ENCODE measurements around the gene COX7C.
"Not testable (repeated sequence)": the region's sequence is repeated elsewhere in the genome, so short reads cannot be mapped to it uniquely, and the experiment has no call there.

COX7C gene, protein sequence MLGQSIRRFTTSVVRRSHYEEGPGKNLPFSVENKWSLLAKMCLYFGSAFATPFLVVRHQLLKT

GRCh38 chr5:86617756-86618576, at the start of gene COX7C:
Gene COX7C, plus strand, starts transcription at chr5:86617941. Its CDS starts 115 bp downstream, at chr5:86618056.
- peak; percentile 98 for FAIRE-seq

GRCh38 chr5:86569522-86570426, 48.0 kb upstream of the COX7C start:
- not testable (repeated sequence) for FAIRE-seq

- FAIRE-seq = no peak
These were observed 47.2 kb upstream of the COX7C start for GRCh38 chr5:86570427-86571083.

GRCh38 chr5:86571109-86571508, 46.6 kb upstream of the COX7C start:
- FAIRE-seq = not testable (repeated sequence)

DNA sequence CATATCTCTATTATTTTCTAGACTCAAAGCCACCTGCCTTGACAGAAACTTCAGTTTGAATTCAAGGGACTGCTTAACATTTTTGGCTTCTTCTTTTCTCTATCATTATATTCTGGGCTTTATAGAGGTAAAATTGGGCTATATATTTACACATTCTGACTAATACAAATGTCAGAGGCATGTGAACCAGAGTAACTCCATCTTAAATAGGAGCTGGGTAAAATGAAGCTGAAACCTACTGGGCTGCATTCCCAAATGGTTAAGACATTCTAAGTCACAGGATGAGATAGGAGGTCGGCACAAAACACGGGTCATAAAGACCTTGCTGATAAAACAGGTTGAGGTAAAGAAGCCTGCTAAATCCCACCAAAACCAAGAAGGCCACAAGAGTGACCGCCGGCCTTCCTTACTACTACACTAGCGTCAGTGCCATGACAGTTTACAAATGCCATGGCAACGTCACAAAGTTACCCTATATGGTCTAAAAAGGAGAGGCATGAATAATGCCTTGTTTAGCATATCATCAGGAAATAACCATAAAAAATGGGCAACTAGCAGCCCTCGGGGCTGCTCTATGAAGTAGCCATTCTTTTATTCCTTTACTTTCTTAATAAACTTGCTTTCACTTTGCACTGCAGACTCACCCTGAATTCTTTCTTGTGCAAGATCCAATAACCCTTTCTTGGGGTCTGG, 44.8 kb upstream of the COX7C start:
- FAIRE-seq = no peak

GRCh38 chr5:86579502-86579901, 38.2 kb upstream of the COX7C start:
- FAIRE-seq = no peak

DNA sequence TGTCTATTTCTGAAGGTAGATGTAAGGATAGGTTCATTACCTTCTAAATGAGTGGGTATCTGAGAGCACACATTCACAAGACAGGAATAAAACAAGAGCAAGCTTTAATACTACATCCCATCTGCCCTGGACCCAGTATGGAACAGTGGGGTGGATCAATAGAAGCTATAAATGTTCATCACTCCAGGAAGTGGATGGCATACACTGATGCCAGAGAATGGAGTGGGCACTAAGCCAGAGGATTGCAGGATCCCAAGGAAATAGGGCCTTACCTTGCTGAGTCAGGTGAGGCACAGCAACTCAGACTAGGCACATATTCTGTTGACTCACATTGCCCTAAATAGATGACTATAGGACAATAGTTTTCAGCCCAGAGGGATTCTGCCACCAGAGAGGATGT, 21.3 kb upstream of the COX7C start:
- no peak for FAIRE-seq

GRCh38 chr5:86605881-86606280, 11.9 kb upstream of the COX7C start:
- no peak for FAIRE-seq

- FAIRE-seq = no peak
These were observed 4.3 kb upstream of the COX7C start for GRCh38 chr5:86613455-86613854.

- FAIRE-seq = no peak
These were observed 409 bp upstream of the COX7C start for GRCh38 chr5:86617309-86617755.

- FAIRE-seq = no peak
These were observed 6.2 kb downstream of the COX7C start for GRCh38 chr5:86623785-86624483.

- FAIRE-seq = no peak
These were observed 7.4 kb downstream of the COX7C start for GRCh38 chr5:86625148-86625547.

DNA sequence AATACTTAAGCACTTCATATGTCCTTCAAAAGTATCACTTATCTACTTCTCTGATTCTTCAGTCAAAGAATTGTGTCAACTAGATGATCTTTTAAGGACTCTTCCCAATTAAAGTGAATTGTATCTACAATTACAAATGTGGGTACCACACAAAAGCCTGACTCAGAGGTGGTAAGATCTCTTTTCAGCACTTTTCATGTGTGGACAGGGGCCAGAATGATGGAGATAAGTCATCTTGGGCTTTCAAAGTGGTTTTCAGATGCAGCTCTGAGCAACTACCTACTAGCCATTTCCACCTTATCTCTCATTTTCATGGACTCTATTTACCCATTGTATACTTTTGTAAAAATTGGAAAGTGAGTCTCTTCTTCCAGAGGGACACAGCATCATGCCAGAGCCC, 8.4 kb downstream of the COX7C start:
- no peak for FAIRE-seq

DNA sequence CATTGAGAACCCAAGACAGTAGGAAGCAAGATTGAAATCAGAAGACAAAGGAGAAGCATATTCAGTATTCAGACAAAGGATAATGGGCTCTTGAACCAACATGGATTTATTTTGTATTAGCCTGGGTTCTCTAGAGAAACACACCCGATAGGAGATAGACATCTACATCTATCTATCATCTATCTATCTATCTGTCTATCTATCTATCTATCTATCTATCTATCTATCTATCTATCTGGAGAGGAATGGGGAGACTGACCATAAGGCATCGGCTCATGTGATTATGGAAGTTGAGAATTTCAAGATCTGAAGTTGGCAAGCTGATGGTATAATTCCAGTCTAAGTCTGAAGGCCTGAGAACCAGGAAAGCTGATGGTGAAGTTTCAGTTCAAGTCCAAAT, 13.4 kb downstream of the COX7C start:
- no peak for FAIRE-seq

- no peak for FAIRE-seq
These were observed 23.3 kb downstream of the COX7C start for GRCh38 chr5:86640998-86641397.

DNA sequence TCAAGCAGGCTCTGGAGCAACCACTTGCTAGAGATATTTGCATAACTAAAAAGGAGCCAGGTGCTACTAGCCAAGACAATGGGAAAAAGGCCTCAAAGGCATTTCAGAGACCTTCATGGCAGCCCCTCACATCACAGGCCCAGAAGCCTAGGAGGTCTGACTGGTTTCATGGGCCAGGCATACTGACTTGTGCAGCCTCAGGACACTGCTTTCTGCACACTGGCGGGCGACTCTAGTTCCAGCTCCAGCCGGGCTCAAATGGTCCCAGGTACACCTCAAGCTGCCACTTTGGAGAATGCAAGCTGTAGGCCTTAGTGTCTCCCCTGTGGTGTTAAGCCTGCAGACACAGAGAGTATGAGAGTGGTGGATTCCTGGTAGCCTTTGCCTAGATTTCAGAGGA, 27.1 kb downstream of the COX7C start:
- no peak for FAIRE-seq

- FAIRE-seq = no peak
These were observed 28.1 kb downstream of the COX7C start for GRCh38 chr5:86645885-86646284.

DNA sequence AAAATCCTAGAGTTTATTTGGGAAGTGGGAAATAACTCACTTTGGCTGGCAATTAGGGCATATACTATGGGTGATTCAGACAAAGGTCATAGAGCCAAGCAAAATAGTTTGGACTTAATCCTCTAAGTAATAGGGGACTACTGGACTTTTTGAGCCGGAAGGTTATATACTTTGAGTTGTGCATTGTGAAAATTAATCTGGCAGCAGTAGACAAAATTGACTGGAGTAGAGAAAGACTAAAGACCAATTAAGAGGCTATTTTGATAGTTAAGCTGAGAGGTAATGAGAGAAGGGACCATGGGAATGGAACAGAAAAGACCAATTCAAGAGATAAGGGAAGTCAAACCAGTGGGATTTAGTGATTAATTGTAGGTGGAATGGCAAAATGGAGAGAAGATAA, 28.9 kb downstream of the COX7C start:
- no peak for FAIRE-seq

DNA sequence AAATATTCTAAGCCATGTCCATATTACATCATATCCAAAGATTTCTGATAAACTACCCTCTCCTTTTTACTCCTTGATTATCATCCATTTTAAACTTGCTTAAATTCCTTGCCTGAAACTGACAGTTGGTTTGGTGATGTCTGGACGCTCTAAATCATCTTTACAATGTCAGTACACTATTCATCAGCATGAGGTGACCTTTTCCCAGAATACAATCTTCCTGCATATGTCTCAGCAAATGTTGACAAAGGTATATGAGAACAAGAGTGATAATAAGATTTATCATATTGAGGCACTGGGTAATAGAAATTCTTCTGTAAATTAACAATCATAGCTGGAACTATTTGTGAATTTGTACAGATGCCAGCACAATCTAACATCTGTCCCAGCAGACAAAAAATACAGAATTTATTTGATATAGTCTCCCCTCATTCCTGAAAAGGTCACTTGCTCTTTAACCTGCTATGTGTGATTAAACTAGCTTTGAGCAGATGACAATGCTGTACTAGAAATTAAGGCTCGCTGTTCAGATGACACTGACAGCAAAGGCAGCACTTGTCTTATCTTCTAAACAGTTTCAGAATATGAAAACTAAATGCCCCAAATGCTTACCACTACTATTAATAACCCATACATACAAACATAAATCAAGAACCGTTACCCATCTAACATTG, 32.2 kb downstream of the COX7C start:
- FAIRE-seq = no peak

DNA sequence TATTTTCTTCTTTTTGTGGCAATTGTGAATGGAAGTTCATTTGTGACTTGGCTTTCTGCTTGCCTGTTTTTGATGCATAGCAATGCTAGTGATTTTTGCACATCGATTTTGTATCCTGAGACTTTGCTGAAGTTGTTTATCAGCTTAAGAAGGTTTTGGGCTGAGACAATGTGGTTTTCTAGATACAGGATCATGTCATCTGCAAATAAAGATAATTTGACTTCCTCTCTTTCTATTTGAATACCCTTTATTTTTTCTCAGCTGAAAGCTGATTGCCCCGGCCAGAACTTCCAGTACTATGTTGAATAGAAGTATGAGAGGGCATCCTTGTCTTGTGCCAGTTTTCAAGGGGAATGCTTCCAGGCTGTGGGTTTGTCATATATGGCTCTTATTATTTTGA, 43.0 kb downstream of the COX7C start:
- not testable (repeated sequence) for FAIRE-seq

DNA sequence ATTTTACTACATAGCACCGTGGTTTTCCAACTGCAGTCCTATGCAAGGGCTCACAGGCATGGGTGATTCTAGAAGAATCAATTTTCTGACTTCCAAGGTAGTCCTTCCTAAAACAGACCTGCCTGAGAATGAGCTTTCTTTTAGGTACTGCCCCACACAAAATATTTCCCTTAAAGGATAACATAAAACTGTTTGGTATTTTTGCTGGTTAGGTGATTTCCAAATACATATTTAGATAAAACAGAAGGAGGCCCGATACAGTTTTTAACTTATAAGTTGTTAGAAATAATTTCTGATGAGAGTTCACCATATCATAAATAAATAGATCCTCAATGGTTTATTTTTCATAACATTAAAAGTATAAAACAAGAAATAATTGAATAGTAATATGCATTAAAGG, 46.4 kb downstream of the COX7C start:
- FAIRE-seq = no peak
